Left lung (tissue), 10 donors: ENCODE data around the gene ANGPT4. TPM values are rescaled to one million over a fixed set of nuclear protein-coding genes. Genes with fewer than 3 reads are reported as not detected.
A peak's percentile ranks its signal among the peaks of the same experiment; 100 is the strongest.

Experiments used
- ATAC-seq: fragments of 200-7000 bp; cut with Tn5 transposase; one replicate; pipeline ENCODE4 v1.9.1; 2020; ENCODE audit warnings: moderate library complexity
- DNase-seq, 4 donors: peaks; one replicate each; pipeline ENCODE4 v3.0.0-alpha.2; 2013 to 2020
- H3K27ac ChIP-seq, 2 donors: fragments of 200-600 bp; sonication (generic) in 1 of 2; one replicate each; pipeline versions ENCODE4 v1.5.0 to v1.8.0; 2020 to 2021
- H3K27me3 ChIP-seq, 2 donors: fragments of 200-600 bp; sonication (generic) in 1 of 2; one replicate each; pipeline versions ENCODE4 v1.5.0 to v1.8.0; 2020 to 2021
- H3K36me3 ChIP-seq, 2 donors: fragments of 200-600 bp; sonication (generic) in 1 of 2; one replicate each; pipeline versions ENCODE4 v1.5.0 to v1.8.0; 2020 to 2021
- H3K4me1 ChIP-seq, 2 donors: fragments of 200-600 bp; one replicate each; pipeline ENCODE4 v1.8.0; 2021
- H3K4me3 ChIP-seq, 2 donors: fragments of 200-600 bp; sonication (generic) in 1 of 2; one replicate each; pipeline versions ENCODE4 v1.5.0 to v1.8.0; 2020 to 2021; ENCODE audit warnings: mild to moderate bottlenecking in 1 of 2
- H3K9me3 ChIP-seq, 2 donors: fragments of 200-600 bp; sonication (generic) in 1 of 2; one replicate each; pipeline versions ENCODE4 v1.5.0 to v1.8.0; 2020 to 2021
- CTCF ChIP-seq, 2 donors: fragments of 200-600 bp; sonication (generic) in 1 of 2; IDR thresholded peaks; one replicate each; pipeline versions ENCODE4 v1.5.0 to v1.8.0; 2021; ENCODE audit warnings: antibody characterized with exemption in 2 of 2
- intact Hi-C, 2 donors: fragments of 100-400 bp; cut with DNase I; formaldehyde crosslinking; loops; one replicate each; pipeline versions ENCODE4 v1.11.2 to v1.14.2; 2022
- polyA plus RNA-seq, 6 donors: library from polyadenylated mRNA; unstranded; fragments of 120-200 nt; gene quantifications; one replicate each; pipeline ENCODE4 v1.2.1, GENCODE V29; 2013; ENCODE audit not compliant: insufficient read length in 6 of 6
- total RNA-seq, 2 donors: library from RNA; stranded (reverse); fragmentation: NEBNext Ultra II Directional; extraction: Animal tissue kit (Norgen Biotek cat#: 25700); gene quantifications; one replicate each; pipeline ENCODE4 v1.2.1, GENCODE V29; 2021
- donor health status: DM: no; HTN: yes; CAD: no.
- donor health status: DM: no; HTN: no; CAD: no.

Gene ANGPT4
- total and polyA plus RNA-seq, 8 donors, result 0.06 to 0.20 (median 0.10) TPM

- intact Hi-C loops, result no loop called here
- no peak overlapping the region for H3K27ac ChIP-seq
- no peak for TF ChIP-seq CTCF (IDR thresholded peaks at IDR 0.05)
These were observed 4.9 kb upstream of the ANGPT4 start for GRCh38 chr20:921068-921467.

GRCh38 chr20:920311-920710 lies 4.2 kb upstream of the ANGPT4 start:
- H3K27me3 ChIP-seq, result peaks cover 0 to 15% of the 10 kb centered on the region in 2 donors
- no peaks in the 10 kb centered on the region for H3K9me3 ChIP-seq
- no peak for TF ChIP-seq CTCF (IDR thresholded peaks at IDR 0.05)
- DNase-seq (no peak), ATAC-seq (peak; percentile 27)
- no peaks in the 10 kb centered on the region for H3K4me1 ChIP-seq
- intact Hi-C loops, result no loop called here
- H3K36me3 ChIP-seq, result no peaks in the 10 kb centered on the region
- H3K4me3 ChIP-seq, result no peak overlapping the region
- no peak overlapping the region for H3K27ac ChIP-seq

More at GRCh38 chr20:921068-921467, 4.9 kb upstream of the ANGPT4 start:
- no peaks in the 10 kb centered on the region for H3K36me3 ChIP-seq
- H3K27me3 ChIP-seq, result peaks cover 0 to 8% of the 10 kb centered on the region in 2 donors
- no peaks in the 10 kb centered on the region for H3K9me3 ChIP-seq
- H3K4me1 ChIP-seq, result no peaks in the 10 kb centered on the region
- ATAC-seq (no peak), DNase-seq (no peak)
- no peak overlapping the region for H3K4me3 ChIP-seq

GRCh38 chr20:919491-919916 lies 3.4 kb upstream of the ANGPT4 start:
- DNase-seq, result no peak
- H3K27me3 ChIP-seq, result peaks cover 0 to 15% of the 10 kb centered on the region in 2 donors
- no peak overlapping the region for H3K27ac ChIP-seq
- no peak for TF ChIP-seq CTCF (IDR thresholded peaks at IDR 0.05)
- H3K36me3 ChIP-seq, result no peaks in the 10 kb centered on the region
- no peak overlapping the region for H3K4me3 ChIP-seq
- ATAC-seq, result no peak
- no peaks in the 10 kb centered on the region for H3K4me1 ChIP-seq
- no peaks in the 10 kb centered on the region for H3K9me3 ChIP-seq
- intact Hi-C loops, result no loop called here

- Histone ChIP-seq H3K36me3 (no peaks in the 10 kb centered on the region), H3K4me1 (no peaks in the 10 kb centered on the region)
- no peak for ATAC-seq
These were observed 1.3 kb upstream of the ANGPT4 start for GRCh38 chr20:917416-917815.

GRCh38 chr20:916825-917224 lies 691 bp upstream of the ANGPT4 start:
- Histone ChIP-seq H3K4me1 (no peaks in the 10 kb centered on the region), H3K9me3 (no peaks in the 10 kb centered on the region), H3K27ac (no peak overlapping the region), H3K36me3 (no peaks in the 10 kb centered on the region), H3K4me3 (no peak overlapping the region), H3K27me3 (peaks cover 0 to 30% of the 10 kb centered on the region in 2 donors)
- no peak for TF ChIP-seq CTCF (IDR thresholded peaks at IDR 0.05)
- DNase-seq (no peak), ATAC-seq (no peak)
- intact Hi-C loops, result no loop called here

More at GRCh38 chr20:917416-917815, 1.3 kb upstream of the ANGPT4 start:
- H3K9me3 ChIP-seq, result no peaks in the 10 kb centered on the region
- intact Hi-C loops, result no loop called here
- TF ChIP-seq CTCF (IDR thresholded peaks at IDR 0.05), result no peak
- H3K27me3 ChIP-seq, result peaks cover 0 to 24% of the 10 kb centered on the region in 2 donors
- H3K27ac ChIP-seq, result no peak overlapping the region
- H3K4me3 ChIP-seq, result no peak overlapping the region
- DNase-seq, result no peak
